ENCODE data around the gene CENPN.

DNA sequence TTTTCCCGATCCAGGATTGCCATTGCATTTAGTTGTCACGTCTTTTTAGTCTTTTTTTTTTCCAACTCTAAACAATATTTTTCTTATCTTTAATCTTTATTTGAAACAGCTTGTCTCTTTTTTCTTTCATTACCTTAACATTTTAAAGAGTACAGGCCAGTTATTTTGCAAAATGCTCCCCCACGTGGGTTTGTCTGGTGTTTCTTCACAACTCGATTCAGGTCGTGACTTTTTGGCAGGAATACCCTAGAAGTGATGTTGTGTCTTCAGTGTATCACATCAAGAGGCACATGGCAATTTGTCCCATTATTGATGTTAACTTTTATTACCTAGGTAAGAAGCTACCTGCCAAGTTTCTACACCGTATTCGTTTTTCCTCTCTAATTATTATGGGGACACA, 18.3 kb upstream of the CENPN start:
- TF ChIP-seq TARDBP (IDR thresholded peaks at IDR 0.05; ENCODE audit: borderline replicate concordance) (no peak), NR2C1 (IDR thresholded peaks at IDR 0.05) (no peak)

Measured in GM12878 (cell line).